AG04449 (cell line): ENCODE data around the gene AXL.

Experiments
- CTCF ChIA-PET: fragments of 350-600 bp; formaldehyde crosslinking; extraction: SDS; loops from one replicate; lab custom pipeline; 2021; ENCODE audit warnings: antibody characterized with exemption; lab: Yijun Ruan, JAX
- POLR2A ChIA-PET: fragments of 400-600, 350-600 bp; formaldehyde crosslinking; extraction: SDS; loops from one replicate; lab custom pipeline; 2020; ENCODE audit warnings: antibody characterized with exemption, inconsistent platforms; lab: Yijun Ruan, JAX
- DNase-seq: peaks from one replicate; pipeline ENCODE4 v3.0.0-alpha.2; 2010; ENCODE audit warnings: low read depth, low spot score
- H3K4me3 ChIP-seq: 2 replicates; pipeline ENCODE4 v1.5.1; 2011; ENCODE audit warnings: low read depth, mild to moderate bottlenecking, control low read depth, low read length
- TF ChIP-seq, protein P1 (sequence below): IDR thresholded peaks from one replicate; pipeline ENCODE4 v1.5.1; 2011; ENCODE audit warnings: mild to moderate bottlenecking, moderate library complexity, low read length, control low read depth, inconsistent platforms; ENCODE audit not compliant: insufficient read depth; ENCODE audit errors: missing control alignments

The AXL gene

DNA sequence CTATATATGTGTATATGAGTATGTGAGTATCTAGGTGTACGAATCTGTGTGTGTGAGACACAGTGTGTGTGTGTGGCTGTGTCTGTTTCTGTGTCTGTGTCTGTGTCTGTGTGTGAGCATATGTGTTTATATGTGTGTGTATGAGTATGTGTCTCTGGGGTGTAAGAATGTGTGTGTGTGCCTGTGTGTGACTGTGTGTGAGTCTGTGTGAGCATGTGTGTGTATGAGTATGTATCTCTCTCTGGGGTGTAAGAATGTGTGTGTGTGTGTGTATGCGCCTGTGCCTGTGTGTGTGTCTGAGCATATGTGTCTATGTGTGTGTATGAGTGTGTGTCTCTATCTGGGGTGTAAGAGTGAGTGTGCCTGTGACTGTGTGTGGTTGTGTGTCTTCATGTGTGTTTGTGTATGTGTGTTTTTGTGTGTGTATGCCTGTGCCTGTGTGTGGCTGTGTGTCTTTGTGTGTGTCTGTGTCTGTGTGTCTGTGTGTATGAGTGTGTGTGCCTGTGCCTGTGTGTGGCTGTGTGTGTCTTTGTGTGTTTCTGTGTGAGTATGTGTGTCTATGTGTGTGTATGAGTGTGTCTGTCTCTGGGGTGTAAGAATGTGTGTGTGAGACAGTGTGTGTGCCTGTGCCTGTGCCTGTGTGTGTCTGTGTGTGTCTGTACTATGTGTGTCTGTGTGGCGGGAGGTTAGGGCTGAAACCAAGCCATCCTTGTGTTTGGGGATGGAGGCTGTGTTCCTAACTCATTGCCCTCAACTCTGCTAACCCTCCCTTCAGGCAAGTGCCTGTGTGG lies 11.2 kb downstream of the AXL start:
- H3K4me3 ChIP-seq: no peak overlapping the region
- CTCF ChIA-PET: no interaction called here
- POLR2A ChIA-PET: interaction anchor here (0.6 kb wide), 1 partner anchor 682 kb away, joined by 3 read pairs; no protein-coding TSS in a partner anchor
- DNase-seq: no peak
- TF ChIP-seq, protein P1, sequence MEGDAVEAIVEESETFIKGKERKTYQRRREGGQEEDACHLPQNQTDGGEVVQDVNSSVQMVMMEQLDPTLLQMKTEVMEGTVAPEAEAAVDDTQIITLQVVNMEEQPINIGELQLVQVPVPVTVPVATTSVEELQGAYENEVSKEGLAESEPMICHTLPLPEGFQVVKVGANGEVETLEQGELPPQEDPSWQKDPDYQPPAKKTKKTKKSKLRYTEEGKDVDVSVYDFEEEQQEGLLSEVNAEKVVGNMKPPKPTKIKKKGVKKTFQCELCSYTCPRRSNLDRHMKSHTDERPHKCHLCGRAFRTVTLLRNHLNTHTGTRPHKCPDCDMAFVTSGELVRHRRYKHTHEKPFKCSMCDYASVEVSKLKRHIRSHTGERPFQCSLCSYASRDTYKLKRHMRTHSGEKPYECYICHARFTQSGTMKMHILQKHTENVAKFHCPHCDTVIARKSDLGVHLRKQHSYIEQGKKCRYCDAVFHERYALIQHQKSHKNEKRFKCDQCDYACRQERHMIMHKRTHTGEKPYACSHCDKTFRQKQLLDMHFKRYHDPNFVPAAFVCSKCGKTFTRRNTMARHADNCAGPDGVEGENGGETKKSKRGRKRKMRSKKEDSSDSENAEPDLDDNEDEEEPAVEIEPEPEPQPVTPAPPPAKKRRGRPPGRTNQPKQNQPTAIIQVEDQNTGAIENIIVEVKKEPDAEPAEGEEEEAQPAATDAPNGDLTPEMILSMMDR: no peak

DNA sequence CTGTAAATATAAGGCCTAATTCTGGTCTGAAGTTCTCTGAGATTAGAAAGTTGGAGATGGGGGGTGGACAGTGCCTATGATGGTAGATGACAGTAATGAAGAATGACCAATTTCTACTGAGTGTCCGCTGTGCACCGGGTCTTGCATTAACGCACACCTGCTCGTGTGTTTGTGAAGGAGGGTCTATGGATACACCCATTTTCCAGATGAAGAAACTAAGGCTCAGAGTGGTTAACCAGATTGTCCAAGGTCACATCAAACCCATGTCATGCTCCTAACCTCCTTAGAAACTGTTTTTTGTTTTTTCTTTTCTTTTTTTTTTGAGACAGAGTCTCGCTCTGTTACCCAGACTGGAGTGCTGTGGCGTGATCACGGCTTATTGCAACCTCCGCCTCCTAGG lies 13.7 kb downstream of the AXL start:
- no peak overlapping the region for H3K4me3 ChIP-seq
- POLR2A ChIA-PET: interaction anchor here (0.8 kb wide), 1 partner anchor 89 kb away, joined by 3 read pairs; no protein-coding TSS in a partner anchor
- TF ChIP-seq, protein P1: no peak
- no peak for DNase-seq
- CTCF ChIA-PET: interaction anchor here (1.2 kb wide), 1 partner anchor 29 kb away, joined by 3 read pairs; no protein-coding TSS in a partner anchor

DNA sequence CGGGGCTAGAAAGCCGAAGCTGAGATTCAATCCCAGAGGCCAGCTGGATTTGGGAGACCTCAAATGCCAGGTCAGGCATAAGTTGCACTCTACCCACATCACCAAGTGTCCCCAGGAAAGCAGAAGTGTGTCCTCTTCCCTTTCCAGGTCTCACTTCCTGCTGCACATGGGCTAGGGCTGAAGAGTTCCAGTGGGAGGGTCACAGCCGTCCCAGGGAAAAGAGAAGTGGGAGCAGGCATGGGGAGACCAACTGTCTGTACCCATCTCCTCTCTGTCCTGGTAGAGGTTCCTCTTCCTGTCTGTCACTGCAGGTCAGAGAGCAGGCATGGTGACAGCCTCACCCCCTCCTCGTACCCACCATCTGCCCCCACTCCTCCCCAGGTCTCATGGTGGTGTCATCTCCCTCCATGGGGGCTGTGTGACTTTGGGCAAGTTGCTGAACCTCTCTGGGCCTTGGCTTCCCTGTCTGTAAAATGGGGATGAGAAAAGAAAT lies 14.8 kb downstream of the AXL start:
- ChIA-PET POLR2A (interaction anchor here (0.5 to 0.9 kb wide), 2 partner anchors 11 to 13 kb away, joined by 3 to 5 read pairs; no protein-coding TSS in a partner anchor), CTCF (interaction anchor here (1.1 to 1.8 kb wide), 3 partner anchors 10 to 30 kb away, joined by 3 to 7 read pairs (median 3); no protein-coding TSS in a partner anchor)
- no peak for DNase-seq

DNA sequence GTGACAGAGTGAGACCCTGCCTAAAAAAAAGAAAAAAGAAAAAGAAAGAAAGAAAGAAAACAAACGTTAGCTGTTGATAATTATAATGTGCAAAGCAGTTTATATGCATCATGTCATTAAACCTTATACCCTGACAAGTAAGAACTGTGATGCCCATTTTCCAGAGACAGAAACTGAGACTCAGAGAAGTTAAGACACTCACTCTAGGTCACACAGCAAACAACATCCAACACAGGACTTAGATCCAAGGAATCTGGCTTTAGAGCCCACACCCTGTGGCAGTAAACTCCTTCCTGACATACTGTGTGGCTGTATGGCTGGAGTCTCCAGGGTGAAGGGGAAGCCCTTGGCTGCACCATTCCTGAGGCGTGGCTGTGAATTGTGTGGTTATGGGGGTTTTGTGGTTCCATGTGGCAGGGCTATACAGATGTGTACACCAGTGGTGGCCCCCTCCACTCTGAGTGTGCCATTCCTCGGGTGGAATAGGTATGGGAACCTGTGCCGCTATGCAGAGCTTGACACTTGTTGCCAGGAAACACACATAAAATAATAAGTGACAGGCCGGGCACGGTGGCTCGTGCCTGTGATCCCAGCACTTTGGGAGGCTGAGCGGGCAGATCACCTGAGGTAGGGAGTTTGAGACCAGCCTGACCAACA lies 15.6 kb downstream of the AXL start:
- CTCF ChIA-PET: interaction anchor here (0.5 to 1.8 kb wide), 4 partner anchors 10 to 122 kb away, joined by 3 to 7 read pairs (median 3); partner anchors contain the start of gene AXL
- TF ChIP-seq, protein P1: no peak
- DNase-seq: no peak
- POLR2A ChIA-PET: interaction anchor here (0.6 to 2.3 kb wide), 3 partner anchors 9 to 55 kb away, joined by 3 to 10 read pairs (median 3); no protein-coding TSS in a partner anchor
- no peak overlapping the region for H3K4me3 ChIP-seq

More for the DNA sequence above, 14.8 kb downstream of the AXL start:
- TF ChIP-seq, protein P1: no peak
- no peak overlapping the region for H3K4me3 ChIP-seq

DNA sequence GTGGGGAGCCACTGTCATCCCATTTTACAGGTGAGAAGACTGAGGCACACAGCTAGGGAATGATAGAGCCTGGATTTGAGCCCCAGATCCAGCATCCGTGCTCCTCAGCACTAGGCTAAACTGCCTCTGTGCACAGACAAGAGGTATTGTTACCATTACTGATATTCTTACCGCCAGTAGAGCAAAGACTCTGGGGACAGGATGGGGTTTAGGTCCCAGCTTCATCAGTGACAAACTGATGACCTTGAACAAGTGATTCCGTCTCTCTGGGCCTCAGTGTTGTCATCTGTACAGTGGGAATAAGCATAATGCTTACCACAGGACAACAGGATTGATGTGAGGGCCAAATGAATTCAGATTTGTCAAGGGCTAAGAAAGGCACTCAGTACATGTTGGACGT lies 16.5 kb downstream of the AXL start:
- ChIA-PET CTCF (interaction anchor here (0.5 to 1.1 kb wide), 3 partner anchors 16 to 121 kb away, joined by 3 read pairs; partner anchors contain the start of gene AXL), POLR2A (interaction anchor here (1.2 to 2.3 kb wide), 2 partner anchors 9 to 31 kb away, joined by 3 to 10 read pairs; no protein-coding TSS in a partner anchor)
- no peak for DNase-seq
- TF ChIP-seq, protein P1: no peak
- no peak overlapping the region for H3K4me3 ChIP-seq
